ENCODE results near the gene CSRNP3. TPM values are rescaled to one million over a fixed set of nuclear protein-coding genes. Genes with fewer than 3 reads are reported as not detected.

Gene CSRNP3
- total RNA-seq, 2 donors from 2014 or later: 2.3 to 5.9 TPM

- no peaks in the 10 kb centered on the region for H3K27me3 ChIP-seq
- intact Hi-C loops (cut with DNase I): no loop called here
- DNase-seq (no peak), ATAC-seq (no peak)
- 50 to 73% methylated on average over 2 of the region's 2 CpGs for WGBS, 2 donors
- peaks cover 6% of the 10 kb centered on the region for H3K4me1 ChIP-seq
- no peaks in the 10 kb centered on the region for H3K9me3 ChIP-seq
- no peaks in the 10 kb centered on the region for H3K36me3 ChIP-seq (replicated peaks in 1 of 2; ENCODE audit: insufficient read depth in 1 of 2, low read depth in 2 of 2)
- TF ChIP-seq POLR2A (IDR thresholded peaks at IDR 0.05): no peak
- TF ChIP-seq CTCF (IDR thresholded peaks at IDR 0.05): no peak
- no peak overlapping the region for H3K27ac ChIP-seq
- no peak overlapping the region for H3K4me3 ChIP-seq
Measured at GRCh38 chr2:165667375-165667774, 197.9 kb downstream of the CSRNP3 start.

- DNase-seq (peak in 3 of 4 donors; percentile 13 to 39 (median 25)), ATAC-seq (no peak)
- Histone ChIP-seq H3K27ac (no peak overlapping the region), H3K9me3 (no peaks in the 10 kb centered on the region), H3K27me3 (no peaks in the 10 kb centered on the region), H3K36me3 (replicated peaks in 1 of 2; ENCODE audit: insufficient read depth in 1 of 2, low read depth in 2 of 2) (no peaks in the 10 kb centered on the region), H3K4me1 (no peaks in the 10 kb centered on the region), H3K4me3 (no peak overlapping the region)
- WGBS, 2 donors: 59 to 61% methylated on average over 2 of the region's 2 CpGs
- intact Hi-C loops (cut with DNase I): no loop called here
- TF ChIP-seq POLR2A (IDR thresholded peaks at IDR 0.05) (no peak), CTCF (IDR thresholded peaks at IDR 0.05) (no peak)
Measured at GRCh38 chr2:165674780-165675179, 205.3 kb downstream of the CSRNP3 start.

GRCh38 chr2:165675551-165675968 lies 206.1 kb downstream of the CSRNP3 start:
- Histone ChIP-seq H3K4me3 (no peak overlapping the region), H3K36me3 (replicated peaks in 1 of 2; ENCODE audit: insufficient read depth in 1 of 2, low read depth in 2 of 2) (no peaks in the 10 kb centered on the region), H3K27me3 (no peaks in the 10 kb centered on the region), H3K4me1 (no peaks in the 10 kb centered on the region), H3K27ac (no peak overlapping the region), H3K9me3 (no peaks in the 10 kb centered on the region)
- WGBS, 2 donors: 37 to 47% methylated on average over 1 of the region's 1 CpG
- ATAC-seq (peak; percentile 50), DNase-seq (no peak)
- no peak for TF ChIP-seq CTCF (IDR thresholded peaks at IDR 0.05)
- no peak for TF ChIP-seq POLR2A (IDR thresholded peaks at IDR 0.05)
- intact Hi-C loops (cut with DNase I): no loop called here

GRCh38 chr2:165678882-165679281 lies 209.4 kb downstream of the CSRNP3 start:
- no peak for DNase-seq
- H3K4me3 ChIP-seq: no peak overlapping the region
- H3K27me3 ChIP-seq: no peaks in the 10 kb centered on the region
- TF ChIP-seq CTCF (IDR thresholded peaks at IDR 0.05) (no peak), POLR2A (IDR thresholded peaks at IDR 0.05) (no peak)
- H3K9me3 ChIP-seq: no peaks in the 10 kb centered on the region
- WGBS, 2 donors: 91 to 94% methylated on average over 13 of the region's 13 CpGs
- intact Hi-C loops (cut with DNase I): no loop called here
- H3K36me3 ChIP-seq (replicated peaks in 1 of 2; ENCODE audit: insufficient read depth in 1 of 2, low read depth in 2 of 2): no peaks in the 10 kb centered on the region
- ATAC-seq: no peak
- no peak overlapping the region for H3K27ac ChIP-seq
- H3K4me1 ChIP-seq: no peaks in the 10 kb centered on the region

GRCh38 chr2:165679621-165680020 lies 210.1 kb downstream of the CSRNP3 start:
- Histone ChIP-seq H3K27ac (no peak overlapping the region), H3K4me3 (no peak overlapping the region), H3K9me3 (no peaks in the 10 kb centered on the region), H3K36me3 (replicated peaks in 1 of 2; ENCODE audit: insufficient read depth in 1 of 2, low read depth in 2 of 2) (no peaks in the 10 kb centered on the region), H3K27me3 (no peaks in the 10 kb centered on the region), H3K4me1 (no peaks in the 10 kb centered on the region)
- TF ChIP-seq CTCF (IDR thresholded peaks at IDR 0.05) (no peak), POLR2A (IDR thresholded peaks at IDR 0.05) (no peak)
- no peak for DNase-seq
- ATAC-seq: no peak
- intact Hi-C loops (cut with DNase I): no loop called here
- 84 to 92% methylated on average over 2 of the region's 2 CpGs for WGBS, 2 donors
